MM.1S (cell line): ENCODE data around the gene MGST2.

Source experiments
- EZH2 ChIP-seq: fragments of 300-600 bp; sonication (generic); optimal IDR thresholded peaks from 2 replicates; pipeline ENCODE3; 2017; ENCODE audit warnings: low read depth, mild to moderate bottlenecking, antibody characterized with exemption, low read length, mixed read lengths
- EZH2phosphoT487 ChIP-seq: fragments of 300-600 bp; sonication (generic); IDR thresholded peaks from 2 replicates; pipeline ENCODE4 v1.6.1; 2018; ENCODE audit warnings: antibody characterized with exemption, low read length
- TF ChIP-seq, protein P1 (sequence below): fragments of 300-600 bp; sonication (generic); IDR thresholded peaks from 2 replicates; pipeline ENCODE4 v1.5.1; 2016; ENCODE audit warnings: antibody characterized with exemption, low read length, mixed read lengths

DNA sequence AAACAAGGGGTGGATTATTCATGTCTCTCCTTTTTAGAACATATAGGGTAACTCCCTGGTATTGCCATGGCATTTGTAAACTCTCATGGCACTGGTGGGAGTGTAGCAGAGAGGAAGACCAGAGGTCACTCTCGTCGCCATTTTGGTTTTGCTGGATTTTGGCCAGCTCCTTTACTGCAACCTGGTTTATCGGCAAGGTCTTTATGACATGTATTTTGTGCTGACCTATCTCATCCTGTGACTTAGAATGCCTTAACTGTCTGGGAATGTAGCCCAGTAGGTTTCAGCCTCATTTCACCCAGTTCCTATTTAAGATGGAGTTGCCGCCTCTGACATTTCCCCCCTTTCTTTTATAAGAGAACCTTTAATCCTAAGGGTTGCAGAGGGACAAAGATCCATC, 45.8 kb downstream of the MGST2 start:
- TF ChIP-seq EZH2 (no peak), EZH2phosphoT487 (no peak)
- TF ChIP-seq, protein P1, sequence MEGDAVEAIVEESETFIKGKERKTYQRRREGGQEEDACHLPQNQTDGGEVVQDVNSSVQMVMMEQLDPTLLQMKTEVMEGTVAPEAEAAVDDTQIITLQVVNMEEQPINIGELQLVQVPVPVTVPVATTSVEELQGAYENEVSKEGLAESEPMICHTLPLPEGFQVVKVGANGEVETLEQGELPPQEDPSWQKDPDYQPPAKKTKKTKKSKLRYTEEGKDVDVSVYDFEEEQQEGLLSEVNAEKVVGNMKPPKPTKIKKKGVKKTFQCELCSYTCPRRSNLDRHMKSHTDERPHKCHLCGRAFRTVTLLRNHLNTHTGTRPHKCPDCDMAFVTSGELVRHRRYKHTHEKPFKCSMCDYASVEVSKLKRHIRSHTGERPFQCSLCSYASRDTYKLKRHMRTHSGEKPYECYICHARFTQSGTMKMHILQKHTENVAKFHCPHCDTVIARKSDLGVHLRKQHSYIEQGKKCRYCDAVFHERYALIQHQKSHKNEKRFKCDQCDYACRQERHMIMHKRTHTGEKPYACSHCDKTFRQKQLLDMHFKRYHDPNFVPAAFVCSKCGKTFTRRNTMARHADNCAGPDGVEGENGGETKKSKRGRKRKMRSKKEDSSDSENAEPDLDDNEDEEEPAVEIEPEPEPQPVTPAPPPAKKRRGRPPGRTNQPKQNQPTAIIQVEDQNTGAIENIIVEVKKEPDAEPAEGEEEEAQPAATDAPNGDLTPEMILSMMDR, result no peak
